ENCODE measurements around the gene CEP164. TPM values are rescaled to one million over a fixed set of nuclear protein-coding genes. Genes with fewer than 3 reads are reported as not detected.

Gene CEP164
- total RNA-seq, 1 donor from 2014 or later, result 5.9 TPM

DNA sequence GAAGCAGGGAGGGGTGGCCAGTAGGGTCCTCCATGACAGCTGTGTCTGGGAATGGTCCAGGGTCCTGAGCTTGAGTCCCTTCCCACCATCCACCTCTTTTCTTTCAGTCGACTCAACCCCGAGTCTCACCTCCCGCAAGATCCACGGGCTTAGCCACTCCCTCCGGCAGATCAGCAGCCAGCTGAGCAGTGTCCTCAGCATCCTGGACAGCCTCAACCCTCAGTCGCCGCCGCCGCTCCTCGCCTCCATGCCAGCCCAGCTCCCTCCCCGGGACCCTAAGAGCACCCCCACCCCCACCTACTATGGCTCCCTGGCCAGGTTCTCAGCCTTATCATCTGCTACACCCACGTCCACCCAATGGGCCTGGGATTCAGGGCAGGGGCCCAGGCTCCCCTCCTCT lies 81.9 kb downstream of the CEP164 start:
- Histone ChIP-seq H3K4me1 (no peaks in the 10 kb centered on the region), H3K36me3 (peaks cover 54% of the 10 kb centered on the region), H3K4me3 (no peak overlapping the region), H3K27me3 (ENCODE audit: low read depth) (no peaks in the 10 kb centered on the region), H3K9me3 (replicated peaks) (peaks cover 13% of the 10 kb centered on the region), H3K27ac (replicated peaks) (no peak overlapping the region)
- no peak for DNase-seq
- intact Hi-C loops (cut with micrococcal nuclease), result no loop called here
- TF ChIP-seq, protein P1, sequence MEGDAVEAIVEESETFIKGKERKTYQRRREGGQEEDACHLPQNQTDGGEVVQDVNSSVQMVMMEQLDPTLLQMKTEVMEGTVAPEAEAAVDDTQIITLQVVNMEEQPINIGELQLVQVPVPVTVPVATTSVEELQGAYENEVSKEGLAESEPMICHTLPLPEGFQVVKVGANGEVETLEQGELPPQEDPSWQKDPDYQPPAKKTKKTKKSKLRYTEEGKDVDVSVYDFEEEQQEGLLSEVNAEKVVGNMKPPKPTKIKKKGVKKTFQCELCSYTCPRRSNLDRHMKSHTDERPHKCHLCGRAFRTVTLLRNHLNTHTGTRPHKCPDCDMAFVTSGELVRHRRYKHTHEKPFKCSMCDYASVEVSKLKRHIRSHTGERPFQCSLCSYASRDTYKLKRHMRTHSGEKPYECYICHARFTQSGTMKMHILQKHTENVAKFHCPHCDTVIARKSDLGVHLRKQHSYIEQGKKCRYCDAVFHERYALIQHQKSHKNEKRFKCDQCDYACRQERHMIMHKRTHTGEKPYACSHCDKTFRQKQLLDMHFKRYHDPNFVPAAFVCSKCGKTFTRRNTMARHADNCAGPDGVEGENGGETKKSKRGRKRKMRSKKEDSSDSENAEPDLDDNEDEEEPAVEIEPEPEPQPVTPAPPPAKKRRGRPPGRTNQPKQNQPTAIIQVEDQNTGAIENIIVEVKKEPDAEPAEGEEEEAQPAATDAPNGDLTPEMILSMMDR (IDR thresholded peaks at IDR 0.05; ENCODE audit: borderline replicate concordance), result no peak

DNA sequence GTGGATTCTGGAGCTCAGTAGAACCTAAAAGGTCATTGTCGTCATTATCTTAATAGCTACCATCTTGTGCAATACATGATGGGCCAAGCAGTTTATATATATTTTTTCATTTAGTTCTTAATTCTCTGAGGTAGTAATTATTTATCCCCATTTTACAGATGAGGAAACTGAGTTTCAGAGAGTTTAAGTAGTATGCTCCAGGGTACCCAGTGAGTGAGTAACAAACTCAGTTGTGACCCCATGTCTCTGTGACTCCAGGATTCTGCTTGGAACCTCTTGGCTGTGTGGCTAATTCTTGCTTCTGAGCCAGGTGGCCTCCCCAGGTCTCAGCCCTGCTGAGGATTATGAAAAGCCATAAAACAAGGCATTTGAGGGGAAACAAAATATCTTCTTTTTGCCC lies 82.6 kb downstream of the CEP164 start:
- intact Hi-C loops (cut with micrococcal nuclease), result no loop called here
- no peak overlapping the region for H3K4me3 ChIP-seq
- H3K27me3 ChIP-seq (ENCODE audit: low read depth), result peaks cover under 1% of the 10 kb centered on the region
- DNase-seq, result no peak
- TF ChIP-seq, protein P1 (IDR thresholded peaks at IDR 0.05; ENCODE audit: borderline replicate concordance), result no peak
- H3K9me3 ChIP-seq (replicated peaks), result peaks cover 10% of the 10 kb centered on the region
- H3K36me3 ChIP-seq, result peaks cover 47% of the 10 kb centered on the region
- no peak overlapping the region for H3K27ac ChIP-seq (replicated peaks)
- no peaks in the 10 kb centered on the region for H3K4me1 ChIP-seq

DNA sequence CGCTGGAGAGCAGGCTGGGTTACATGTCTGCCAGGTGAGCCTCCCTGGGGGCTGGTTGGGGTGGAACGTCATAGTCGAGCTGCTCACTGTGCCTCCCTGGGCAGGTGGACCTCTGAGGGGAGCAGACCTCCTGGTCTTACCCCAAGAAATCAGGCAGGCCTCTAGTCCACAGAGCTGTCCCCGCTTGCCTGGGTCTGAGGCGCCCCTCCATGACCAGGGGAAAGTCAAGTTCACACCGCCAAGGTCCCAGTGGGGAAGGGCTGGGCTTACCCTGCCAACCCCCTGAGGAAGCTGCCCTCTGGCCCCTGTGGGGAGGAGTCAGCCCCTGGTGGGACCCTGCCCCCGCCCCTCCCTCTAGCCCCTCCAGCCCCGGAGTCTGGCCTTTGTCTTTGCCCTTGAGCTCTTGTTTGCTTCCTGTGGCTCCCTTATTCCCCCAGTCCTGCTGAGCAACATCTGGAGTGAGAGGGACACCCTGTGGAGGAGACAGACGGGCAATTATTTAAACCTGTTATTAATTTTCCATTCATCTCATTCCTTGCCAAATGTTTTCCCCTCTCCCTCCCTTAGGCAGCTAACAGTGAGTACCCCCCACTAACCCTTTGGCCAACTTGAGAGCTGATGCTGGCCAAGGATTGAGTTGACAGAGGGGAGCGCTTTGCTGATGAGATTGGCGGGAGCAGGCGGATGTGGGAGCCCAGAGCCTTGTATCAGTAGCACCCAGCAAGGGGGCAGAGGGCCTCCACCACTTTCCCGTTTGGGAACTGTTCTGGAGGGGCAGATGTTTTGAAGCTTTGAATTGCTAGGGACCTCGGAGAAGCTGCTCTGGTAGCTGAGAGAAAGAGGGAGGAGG lies 83.4 kb downstream of the CEP164 start:
- DNase-seq, result no peak
- intact Hi-C loops (cut with micrococcal nuclease), result no loop called here
- Histone ChIP-seq H3K4me3 (no peak overlapping the region), H3K9me3 (replicated peaks) (peaks cover 3% of the 10 kb centered on the region), H3K27ac (replicated peaks) (no peak overlapping the region), H3K36me3 (peaks cover 40% of the 10 kb centered on the region), H3K4me1 (no peaks in the 10 kb centered on the region), H3K27me3 (ENCODE audit: low read depth) (peaks cover 9% of the 10 kb centered on the region)
- TF ChIP-seq, protein P1 (IDR thresholded peaks at IDR 0.05; ENCODE audit: borderline replicate concordance), result no peak

DNA sequence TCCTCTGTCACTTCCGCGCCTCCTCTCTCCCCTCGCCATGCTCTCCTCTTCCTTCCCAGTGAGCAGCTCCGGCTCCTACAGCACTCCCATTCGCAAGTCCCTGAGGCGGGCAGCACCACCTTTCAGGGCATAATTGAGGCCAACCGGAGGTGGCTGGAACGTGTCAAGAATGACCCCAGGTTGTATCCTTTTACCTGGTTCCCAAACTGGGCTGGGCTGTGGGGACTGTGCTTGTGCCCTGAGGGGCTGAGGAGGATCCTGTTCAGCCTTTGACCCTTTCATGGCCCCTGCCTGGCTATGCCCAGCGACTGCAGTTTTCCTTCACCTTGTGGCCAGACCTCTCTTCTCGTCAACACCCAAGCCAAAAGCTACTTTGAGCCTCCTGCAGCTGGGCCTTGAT lies 84.1 kb downstream of the CEP164 start:
- TF ChIP-seq, protein P1 (IDR thresholded peaks at IDR 0.05; ENCODE audit: borderline replicate concordance), result no peak
- DNase-seq, result no peak
- H3K9me3 ChIP-seq (replicated peaks), result no peaks in the 10 kb centered on the region
- no peak overlapping the region for H3K27ac ChIP-seq (replicated peaks)
- no peak overlapping the region for H3K4me3 ChIP-seq
- intact Hi-C loops (cut with micrococcal nuclease), result no loop called here
- no peaks in the 10 kb centered on the region for H3K4me1 ChIP-seq
- H3K36me3 ChIP-seq, result peaks cover 34% of the 10 kb centered on the region
- H3K27me3 ChIP-seq (ENCODE audit: low read depth), result peaks cover 12% of the 10 kb centered on the region

DNA sequence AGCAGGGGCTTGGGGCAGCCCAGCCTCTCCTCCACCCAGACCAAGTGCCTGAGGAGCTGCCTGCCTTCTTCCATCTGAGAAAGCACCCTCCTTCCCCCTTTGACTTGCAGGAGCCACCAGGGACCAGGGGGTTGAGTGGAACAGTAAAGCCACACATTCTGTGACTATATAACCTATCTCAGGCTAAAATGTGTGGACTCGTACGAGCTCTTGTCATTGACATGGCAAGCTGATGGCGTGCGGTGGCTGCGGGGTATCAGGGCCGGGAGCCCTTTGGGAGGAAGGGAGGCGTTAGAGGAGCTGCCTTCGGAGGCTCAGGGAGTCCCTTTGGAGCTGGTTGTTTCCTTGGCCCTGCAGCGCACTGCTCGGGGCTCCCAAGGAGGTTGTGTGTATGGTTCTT lies 84.5 kb downstream of the CEP164 start:
- Histone ChIP-seq H3K9me3 (replicated peaks) (no peaks in the 10 kb centered on the region), H3K4me1 (no peaks in the 10 kb centered on the region), H3K27me3 (ENCODE audit: low read depth) (peaks cover 16% of the 10 kb centered on the region), H3K27ac (replicated peaks) (no peak overlapping the region), H3K4me3 (no peak overlapping the region), H3K36me3 (peaks cover 31% of the 10 kb centered on the region)
- no peak for DNase-seq
- intact Hi-C loops (cut with micrococcal nuclease), result no loop called here
- TF ChIP-seq, protein P1 (IDR thresholded peaks at IDR 0.05; ENCODE audit: borderline replicate concordance), result no peak

Data from left ventricle myocardium inferior (tissue), 1 donor.